Smooth muscle cell of the coronary artery (primary cell): ENCODE measurements around the gene INAFM2. TPM values are rescaled to one million over a fixed set of nuclear protein-coding genes. Genes with fewer than 3 reads are reported as not detected.

Experiments used
- total RNA-seq: library from RNA; depleted of rRNA; stranded (reverse); fragments of >200 nt; gene quantifications from 2 replicates; pipeline ENCODE4 v1.2.3, GENCODE V29; 2014; ENCODE audit warnings: low replicate concordance

INAFM2 gene
- total RNA-seq, result 4.2 and 13.8 TPM in 2 replicates

DNA sequence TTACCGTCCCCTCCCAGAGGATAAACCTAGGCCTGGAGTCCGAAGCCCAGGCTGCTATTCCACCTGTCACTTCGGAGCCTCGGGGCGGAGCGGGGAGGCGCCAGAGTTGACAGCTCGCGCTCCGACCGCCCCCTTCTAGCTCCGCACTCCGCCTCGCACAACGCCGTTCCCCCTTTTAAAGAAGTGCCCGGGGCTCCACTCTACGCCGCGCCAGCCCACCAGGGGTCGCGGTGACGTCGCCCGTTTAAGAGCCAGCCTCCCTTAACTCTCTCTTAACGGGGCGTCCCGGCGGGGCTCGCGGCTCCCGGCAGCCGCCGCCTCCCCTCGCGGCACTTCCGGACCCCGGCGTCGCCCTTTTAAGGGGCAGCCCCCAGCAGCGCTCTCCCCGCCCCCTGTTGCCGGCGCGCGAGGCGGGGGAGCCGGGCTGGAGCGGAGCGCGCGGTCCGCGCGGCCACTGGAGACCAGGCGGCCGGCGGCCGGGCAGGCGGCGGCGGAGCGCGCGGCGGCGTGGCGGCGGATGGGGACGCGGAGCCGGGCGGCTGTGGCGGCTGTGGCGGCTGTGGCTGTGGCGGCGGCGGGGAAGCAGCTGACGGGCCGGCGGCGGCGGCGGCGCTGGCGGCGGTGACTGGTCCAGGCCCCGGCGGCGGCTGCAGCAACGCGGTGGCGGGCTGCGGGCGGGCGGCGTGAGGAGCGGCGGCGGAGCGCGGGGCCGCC, at the start of gene INAFM2:
TSS of gene INAFM2 (plus strand) at position 454 of the 714 bp plus-strand sequence. CDS start 364 bp downstream, outside the sequence.

DNA sequence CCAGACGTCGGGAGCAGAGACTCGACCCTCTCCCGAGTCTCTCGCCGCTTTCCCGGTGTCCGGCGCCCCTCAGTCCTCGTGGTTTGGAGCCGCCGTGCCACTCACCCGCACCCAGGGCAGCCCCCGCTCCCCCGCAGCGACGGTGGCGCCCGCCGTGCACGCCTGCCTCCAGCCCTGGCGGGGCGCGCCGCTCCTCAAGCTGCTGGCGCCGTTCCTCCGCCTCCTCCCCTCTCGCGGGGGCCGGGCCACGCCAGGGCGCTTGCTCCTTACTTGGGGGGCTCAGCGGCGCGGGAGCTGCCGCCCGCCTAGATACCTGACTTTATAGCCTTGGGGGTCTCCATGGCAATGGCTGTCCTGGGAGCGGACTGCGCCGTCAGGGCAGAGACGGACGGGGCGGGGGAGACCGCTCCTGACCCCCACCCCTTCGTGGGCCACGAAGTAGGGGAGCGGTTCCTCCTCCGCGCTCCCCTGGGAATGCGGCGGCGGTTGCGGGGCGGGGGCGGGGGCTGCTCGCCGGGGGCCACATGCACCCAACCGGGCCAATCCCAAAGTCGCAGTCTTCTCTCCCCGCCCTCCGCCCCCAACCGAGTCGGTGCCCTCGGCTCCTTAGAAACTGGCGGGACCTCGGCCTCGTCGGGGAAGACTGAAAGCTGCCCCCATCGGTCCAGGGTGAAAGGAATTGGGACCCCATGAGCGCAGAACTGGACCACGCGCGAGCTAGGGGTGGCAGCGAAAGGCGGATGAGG, 40.5 kb upstream of the INAFM2 start, which contains the start of gene ANKRD63:
TSS of gene ANKRD63 (minus strand) at position 196 of the 746 bp plus-strand sequence. CDS start 478 bp downstream, outside the sequence.

DNA sequence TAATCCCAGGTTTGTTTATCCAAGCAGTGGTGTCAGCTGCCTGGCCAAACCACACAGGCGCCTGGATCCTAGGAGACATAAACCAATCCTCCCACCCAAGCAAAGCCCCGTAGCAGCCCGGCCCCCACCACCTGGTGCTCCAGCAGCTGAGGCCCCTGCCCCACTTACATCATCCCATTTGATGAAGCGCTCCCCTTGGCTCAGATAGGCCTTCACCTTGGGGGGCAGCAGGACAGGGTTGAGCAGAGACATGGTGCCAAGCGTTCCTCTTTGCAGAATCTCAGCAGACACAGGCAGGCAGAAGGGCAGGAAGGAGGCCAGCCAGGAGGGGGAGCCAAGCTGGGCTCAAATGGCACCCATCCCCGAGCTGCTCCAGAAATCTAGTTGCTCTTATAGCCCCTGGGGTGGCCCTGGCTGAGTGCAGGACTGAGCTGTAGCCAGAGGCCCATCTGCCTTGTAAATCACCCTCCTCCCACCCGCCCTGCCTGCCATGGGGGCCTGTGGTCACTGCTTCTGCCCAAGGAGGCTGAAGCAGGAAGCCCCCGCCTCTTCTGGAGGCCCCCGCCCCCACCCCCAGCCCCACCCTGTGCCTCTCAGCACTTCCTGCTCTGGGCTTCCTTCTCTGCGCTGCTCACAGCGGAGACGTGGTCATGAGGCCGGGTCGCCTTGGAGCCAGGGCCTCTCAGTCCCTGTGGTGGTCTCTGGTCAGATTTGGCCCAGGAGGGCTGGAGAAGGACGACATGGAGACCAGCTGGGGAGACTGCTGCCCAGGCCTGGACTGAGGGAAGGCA, 15.9 kb upstream of the INAFM2 start, which contains the start of gene PLCB2:
TSS of gene PLCB2 (minus strand) at position 515 of the 791 bp plus-strand sequence. CDS start at position 252, 263 bp downstream.

DNA sequence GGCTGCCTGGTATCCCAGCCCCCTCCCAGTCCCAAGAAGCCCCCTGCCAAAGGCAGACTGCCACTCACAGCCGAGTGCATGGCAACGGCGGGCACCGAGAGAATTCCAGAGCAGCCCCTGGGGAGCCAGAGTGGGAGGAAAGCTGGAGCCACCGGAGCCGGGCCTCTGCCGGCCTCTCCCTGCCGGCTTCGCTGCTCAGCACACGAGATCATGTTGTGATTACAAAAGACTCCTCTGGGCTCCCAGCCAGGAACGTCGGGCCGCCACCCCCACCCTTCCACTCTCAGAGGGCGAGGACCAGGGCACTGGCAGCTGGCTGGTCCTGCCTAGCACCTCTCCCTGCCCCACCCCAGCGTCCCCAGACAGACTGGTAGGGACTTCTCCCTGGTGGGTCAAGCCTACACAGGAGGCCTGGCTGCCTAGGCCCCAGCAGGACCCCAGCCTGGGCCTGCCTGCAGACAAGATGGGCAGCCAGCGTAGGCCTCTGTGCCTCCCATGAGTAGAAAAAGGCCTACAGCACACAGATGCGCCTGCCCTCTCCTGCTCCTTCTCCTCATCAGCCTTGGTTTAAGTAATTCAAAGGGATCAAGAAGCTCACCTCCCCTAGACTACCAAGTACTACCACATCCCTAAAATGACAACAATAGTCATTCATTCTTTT, 17.4 kb downstream of the INAFM2 start, which contains the start of gene CCDC9B:
TSS of gene CCDC9B (minus strand) at position 200 of the 661 bp plus-strand sequence. CDS start at position 80, 120 bp downstream.

DNA sequence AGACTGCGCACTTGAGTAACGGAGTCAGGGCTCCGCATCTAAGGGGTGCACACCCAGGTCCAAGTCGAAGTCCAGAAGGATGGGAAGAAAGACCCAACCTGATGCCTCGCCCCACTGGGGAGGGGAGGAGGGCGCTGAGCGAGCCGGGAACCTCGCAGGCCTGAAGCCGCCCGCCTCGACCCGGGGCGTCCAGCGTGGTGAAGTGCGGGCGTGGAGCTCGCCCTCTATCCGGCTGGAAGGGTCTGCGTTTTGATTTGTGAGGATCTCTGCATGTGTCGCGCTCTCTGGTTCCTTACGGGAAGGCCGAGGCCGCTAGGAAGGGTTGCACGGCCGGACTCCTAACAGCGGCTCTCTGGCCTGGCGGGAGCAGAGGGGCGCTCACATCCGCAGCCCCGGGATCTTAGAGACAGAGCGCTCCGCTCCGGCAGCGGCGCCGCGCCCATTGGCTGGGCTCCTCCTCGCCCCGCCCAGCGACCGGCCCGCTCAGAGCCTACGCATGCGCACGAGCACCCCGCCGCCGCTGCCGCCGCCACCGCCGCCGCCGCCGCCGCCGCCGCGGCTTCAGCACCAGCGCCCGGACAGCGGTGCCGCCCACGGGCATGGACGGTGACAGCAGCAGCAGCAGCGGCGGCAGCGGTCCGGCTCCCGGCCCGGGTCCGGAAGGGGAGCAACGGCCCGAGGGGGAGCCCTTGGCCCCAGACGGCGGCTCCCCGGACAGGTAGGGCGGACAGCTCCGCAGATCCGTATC, 34.4 kb downstream of the INAFM2 start, which contains the start of gene DISP2:
TSS of gene DISP2 (plus strand) at position 497 of the 748 bp plus-strand sequence. CDS start at position 600, 103 bp downstream.

Other genes starting within 250 kb of the INAFM2 start
- 0.47 and 4.1 TPM in 2 replicates for gene BMF, start 214.8 kb upstream of the INAFM2 start, total RNA-seq
- 2.9 and 7.0 TPM in 2 replicates for gene BUB1B, start 162.6 kb upstream of the INAFM2 start, total RNA-seq
- gene PAK6, start 84.6 kb upstream of the INAFM2 start, total RNA-seq, result not detected in 2 replicates
- not detected in 2 replicates for gene ANKRD63, start 40.6 kb upstream of the INAFM2 start, total RNA-seq
- gene PLCB2, start 15.8 kb upstream of the INAFM2 start, total RNA-seq, result 0.12 and 0.23 TPM in 2 replicates
- gene CCDC9B, start 17.2 kb downstream of the INAFM2 start, total RNA-seq, result 17.8 and 38.0 TPM in 2 replicates
- gene PHGR1, start 27.3 kb downstream of the INAFM2 start, total RNA-seq, result not detected in 2 replicates
- gene DISP2, start 34.5 kb downstream of the INAFM2 start, total RNA-seq, result under 0.01 and 0.12 TPM in 2 replicates
- gene KNSTRN, start 59.0 kb downstream of the INAFM2 start, total RNA-seq, result 10.5 and 27.1 TPM in 2 replicates
- 34.0 and 55.6 TPM in 2 replicates for gene IVD, start 82.1 kb downstream of the INAFM2 start, total RNA-seq
- gene BAHD1, start 117.3 kb downstream of the INAFM2 start, total RNA-seq, result 4.1 and 4.2 TPM in 2 replicates
- gene CHST14, start 147.3 kb downstream of the INAFM2 start, total RNA-seq, result 3.3 and 8.1 TPM in 2 replicates
- gene CCDC32, start 241.3 kb downstream of the INAFM2 start, total RNA-seq, result 10.2 and 20.2 TPM in 2 replicates
- 12.9 and 14.7 TPM in 2 replicates for gene RPUSD2, start 245.6 kb downstream of the INAFM2 start, total RNA-seq